HG03097 (cell line): ENCODE measurements around the gene CTSW.
"Not testable (repeated sequence)": the region's sequence is repeated elsewhere in the genome, so short reads cannot be mapped to it uniquely, and the experiment has no call there.

Source experiments
- ATAC-seq: cut with Tn5 transposase; IDR thresholded peaks from one replicate; pipeline ENCODE4 v1.9.1; 2021; ENCODE audit not compliant: unreplicated experiment, low FRiP score

CTSW gene

GRCh38 chr11:65884716-65885092 lies 5.1 kb downstream of the CTSW start:
- ATAC-seq: no peak

GRCh38 chr11:65885231-65885630 lies 5.6 kb downstream of the CTSW start:
- ATAC-seq: no peak

GRCh38 chr11:65885808-65886536 lies 6.3 kb downstream of the CTSW start:
- ATAC-seq: no peak

- ATAC-seq: no peak
Observed at GRCh38 chr11:65886826-65887722, 7.4 kb downstream of the CTSW start.

- ATAC-seq: no peak
Observed at GRCh38 chr11:65887723-65888162, 8.1 kb downstream of the CTSW start.

- peak; percentile 38 for ATAC-seq
Observed at GRCh38 chr11:65888163-65888814, 8.7 kb downstream of the CTSW start, which contains the start of gene FIBP. FIBP (minus strand) TSS chr11:65888471; CDS start chr11:65888418, 53 bp downstream.

- ATAC-seq: peak; percentile 45
Observed at GRCh38 chr11:65890324-65891218, 10.9 kb downstream of the CTSW start, which contains the start of gene CCDC85B. CCDC85B (plus strand) TSS chr11:65890673; CDS start chr11:65890784, 111 bp downstream.

GRCh38 chr11:65891219-65892136 lies 11.8 kb downstream of the CTSW start:
- no peak for ATAC-seq

GRCh38 chr11:65892137-65892540 lies 12.5 kb downstream of the CTSW start:
- ATAC-seq: not testable (repeated sequence)

GRCh38 chr11:65892661-65893317 lies 13.2 kb downstream of the CTSW start:
- ATAC-seq: no peak

GRCh38 chr11:65894034-65894591 lies 14.5 kb downstream of the CTSW start:
- no peak for ATAC-seq

- no peak for ATAC-seq
Observed at GRCh38 chr11:65895482-65895981, 15.9 kb downstream of the CTSW start.

- ATAC-seq: no peak
Observed at GRCh38 chr11:65896034-65896999, 16.7 kb downstream of the CTSW start.

- no peak for ATAC-seq
Observed at GRCh38 chr11:65897020-65897471, 17.4 kb downstream of the CTSW start.

- no peak for ATAC-seq
Observed at GRCh38 chr11:65898656-65899355, 19.2 kb downstream of the CTSW start.
